Measurements from ENCODE around the gene MCRS1. TPM values are rescaled to one million over a fixed set of nuclear protein-coding genes. Genes with fewer than 3 reads are reported as not detected.

MCRS1 gene
- total RNA-seq, 2 experiments from 2014 or later: 73.6 to 78.2 TPM

Other genes starting within 250 kb of the MCRS1 start
- gene TROAP, start 244.9 kb downstream of the MCRS1 start, total RNA-seq: 10 to 100 TPM; 56.6 to 59.7 TPM
- not detected for gene C1QL4, start 231.0 kb downstream of the MCRS1 start, total RNA-seq
- not detected for gene DNAJC22, start 221.3 kb downstream of the MCRS1 start, total RNA-seq
- 1 to 10 TPM; 8.5 to 9.1 TPM for gene SPATS2, start 200.7 kb downstream of the MCRS1 start, total RNA-seq
- 10 to 100 TPM; 10.2 to 10.9 TPM for gene KCNH3, start 29.1 kb downstream of the MCRS1 start, total RNA-seq
- gene FAM186B, start 37.5 kb upstream of the MCRS1 start, total RNA-seq: under 1 TPM; 0.14 to 0.41 TPM
- 1 to 10 TPM; 8.1 to 8.5 TPM for gene PRPF40B, start 55.4 kb upstream of the MCRS1 start, total RNA-seq
- gene FMNL3, start 139.3 kb upstream of the MCRS1 start, total RNA-seq: 10 to 100 TPM; 20.3 to 22.3 TPM
- gene TMBIM6, start 173.4 kb upstream of the MCRS1 start, total RNA-seq: 100 to 1,000 TPM; 400 to 410 TPM

Measured in activated naive CD8-positive, alpha-beta T cell treated with anti-CD3 and anti-CD28 coated beads for 36 hours (primary cell).